Esophagus muscularis mucosa (tissue), 4 donors: Measurements from ENCODE around the gene BMPR1A.

ENCODE experiments used
- CTCF ChIP-seq, 3 experiments: fragments of 200-600 bp in 2 of 3; fragments of 450-650 bp in 1 of 3; sonication (generic) in 2 of 3; IDR thresholded peaks; one replicate each; pipeline ENCODE4 v1.5.1; 2017 to 2019; ENCODE audit warnings: antibody characterized with exemption in 3 of 3, mild to moderate bottlenecking in 2 of 3, moderate library complexity in 1 of 3
- EP300 ChIP-seq: sonication (generic); formaldehyde crosslinking; IDR thresholded peaks from one replicate; pipeline ENCODE4 v1.6.1; 2017; ENCODE audit warnings: antibody characterized with exemption
- POLR2A ChIP-seq: fragments of 450-650 bp; IDR thresholded peaks from one replicate; pipeline ENCODE4 v1.6.1; 2017; ENCODE audit warnings: antibody characterized with exemption, moderate library complexity, mild to moderate bottlenecking, low read depth
- POLR2AphosphoS5 ChIP-seq, 2 donors: sonication (generic); formaldehyde crosslinking; IDR thresholded peaks; one replicate each; pipeline ENCODE4 v1.6.1; 2017; ENCODE audit warnings: antibody characterized with exemption in 2 of 2

GRCh38 chr10:86825366-86825765, 68.9 kb downstream of the BMPR1A start:
- no peak for TF ChIP-seq CTCF (IDR thresholded peaks at IDR 0.05)
- no peak for TF ChIP-seq POLR2A
- TF ChIP-seq POLR2AphosphoS5 (IDR thresholded peaks at IDR 0.05): no peak
- no peak for TF ChIP-seq EP300
